Subcutaneous abdominal adipose tissue (tissue), 5 donors: Measurements from ENCODE around the gene GRID1.

ENCODE experiments used
- H3K27ac ChIP-seq: one replicate; pipeline ENCODE4 v1.7.0; 2013; ENCODE audit warnings: low read depth, mild to moderate bottlenecking, inconsistent platforms, low read length, moderate library complexity
- H3K27me3 ChIP-seq, 5 donors: one replicate each; pipeline ENCODE4 v1.7.0; 2013; ENCODE audit warnings: low read length in 5 of 5, inconsistent platforms in 1 of 5; ENCODE audit not compliant: control insufficient read depth in 5 of 5, insufficient read depth in 4 of 5
- H3K36me3 ChIP-seq, 5 donors: one replicate each; pipeline ENCODE4 v1.7.0; 2013; ENCODE audit warnings: low read length in 5 of 5; ENCODE audit not compliant: control insufficient read depth in 5 of 5, insufficient read depth in 5 of 5
- H3K4me1 ChIP-seq, 5 donors: one replicate each; pipeline ENCODE4 v1.7.0; 2013; ENCODE audit warnings: low read length in 5 of 5, mild to moderate bottlenecking in 3 of 5, moderate library complexity in 1 of 5; ENCODE audit not compliant: control insufficient read depth in 5 of 5, insufficient read depth in 5 of 5
- H3K4me3 ChIP-seq, 5 donors: one replicate each; pipeline ENCODE4 v1.7.0; 2013; ENCODE audit warnings: low read length in 5 of 5, low read depth in 1 of 5
- H3K9ac ChIP-seq, 5 donors: one replicate each; pipeline ENCODE4 v1.7.0; 2013; ENCODE audit warnings: low read length in 5 of 5, mild to moderate bottlenecking in 4 of 5, moderate library complexity in 3 of 5
- H3K9me3 ChIP-seq, 5 donors: one replicate each; pipeline ENCODE4 v1.7.0; 2013; ENCODE audit warnings: low read length in 5 of 5; ENCODE audit not compliant: control insufficient read depth in 5 of 5
- donor health status: healthy.
- donor health status: healthy.
- donor health status: healthy.
- donor health status: healthy.
- donor health status: healthy.

GRID1 gene

GRCh38 chr10:86355571-86356038 is 11.0 kb downstream of the GRID1 start:
- Histone ChIP-seq H3K27me3 (peaks cover 0 to 6% (median 0%) of the 10 kb centered on the region in 5 donors), H3K4me3 (no peak overlapping the region), H3K9ac (no peak overlapping the region), H3K36me3 (no peaks in the 10 kb centered on the region), H3K9me3 (peaks cover 0 to 10% (median 0%) of the 10 kb centered on the region in 5 donors), H3K4me1 (peaks cover 0 to 44% (median 34%) of the 10 kb centered on the region in 5 donors), H3K27ac (no peak overlapping the region)

GRCh38 chr10:86354761-86355540 is 11.6 kb downstream of the GRID1 start:
- peaks cover 0 to 6% (median 0%) of the 10 kb centered on the region in 5 donors for H3K27me3 ChIP-seq
- no peak overlapping the region for H3K9ac ChIP-seq
- H3K9me3 ChIP-seq = peaks cover 0 to 10% (median 0%) of the 10 kb centered on the region in 5 donors
- no peak overlapping the region for H3K4me3 ChIP-seq
- no peaks in the 10 kb centered on the region for H3K36me3 ChIP-seq
- H3K27ac ChIP-seq = no peak overlapping the region
- peaks cover 0 to 42% (median 34%) of the 10 kb centered on the region in 5 donors for H3K4me1 ChIP-seq

GRCh38 chr10:86353506-86354485 is 12.8 kb downstream of the GRID1 start:
- no peak overlapping the region for H3K9ac ChIP-seq
- no peaks in the 10 kb centered on the region for H3K36me3 ChIP-seq
- peaks cover 0 to 10% (median 0%) of the 10 kb centered on the region in 5 donors for H3K9me3 ChIP-seq
- H3K4me1 ChIP-seq = peaks cover 0 to 40% (median 34%) of the 10 kb centered on the region in 5 donors
- no peak overlapping the region for H3K4me3 ChIP-seq
- no peak overlapping the region for H3K27ac ChIP-seq
- H3K27me3 ChIP-seq = peaks cover 0 to 6% (median 0%) of the 10 kb centered on the region in 5 donors

- no peak overlapping the region for H3K4me3 ChIP-seq
- peaks cover 0 to 17% (median 15%) of the 10 kb centered on the region in 5 donors for H3K4me1 ChIP-seq
- no peak overlapping the region for H3K9ac ChIP-seq
- H3K27ac ChIP-seq = no peak overlapping the region
- H3K27me3 ChIP-seq = peaks cover 0 to 6% (median 0%) of the 10 kb centered on the region in 5 donors
- peaks cover 0 to 10% (median 0%) of the 10 kb centered on the region in 5 donors for H3K9me3 ChIP-seq
- H3K36me3 ChIP-seq = no peaks in the 10 kb centered on the region
Measured at GRCh38 chr10:86350897-86351296, 15.7 kb downstream of the GRID1 start.

- H3K4me3 ChIP-seq = no peak overlapping the region
- no peak overlapping the region for H3K27ac ChIP-seq
- H3K27me3 ChIP-seq = peaks cover 0 to 6% (median 0%) of the 10 kb centered on the region in 5 donors
- no peak overlapping the region for H3K9ac ChIP-seq
- H3K36me3 ChIP-seq = no peaks in the 10 kb centered on the region
- H3K9me3 ChIP-seq = peaks cover 0 to 10% (median 0%) of the 10 kb centered on the region in 5 donors
- H3K4me1 ChIP-seq = peaks cover 0 to 9% (median 7%) of the 10 kb centered on the region in 5 donors
Measured at GRCh38 chr10:86349940-86350630, 16.5 kb downstream of the GRID1 start.

- Histone ChIP-seq H3K4me3 (no peak overlapping the region), H3K4me1 (peaks cover 0 to 6% (median under 1%) of the 10 kb centered on the region in 5 donors), H3K27me3 (peaks cover 0 to 6% (median 0%) of the 10 kb centered on the region in 5 donors), H3K36me3 (no peaks in the 10 kb centered on the region), H3K9me3 (peaks cover 0 to 10% (median 0%) of the 10 kb centered on the region in 5 donors), H3K27ac (no peak overlapping the region), H3K9ac (no peak overlapping the region)
Measured at GRCh38 chr10:86349474-86349873, 17.1 kb downstream of the GRID1 start.

GRCh38 chr10:86348321-86349210 is 18.0 kb downstream of the GRID1 start:
- Histone ChIP-seq H3K4me3 (no peak overlapping the region), H3K9ac (no peak overlapping the region), H3K4me1 (peaks cover 0 to 5% (median 0%) of the 10 kb centered on the region in 5 donors), H3K27ac (no peak overlapping the region), H3K36me3 (no peaks in the 10 kb centered on the region), H3K9me3 (peaks cover 0 to 10% (median 0%) of the 10 kb centered on the region in 5 donors), H3K27me3 (peaks cover 0 to 8% (median 0%) of the 10 kb centered on the region in 5 donors)

GRCh38 chr10:86347856-86348255 is 18.7 kb downstream of the GRID1 start:
- Histone ChIP-seq H3K4me3 (no peak overlapping the region), H3K36me3 (no peaks in the 10 kb centered on the region), H3K4me1 (peaks cover 0 to 5% (median 0%) of the 10 kb centered on the region in 5 donors), H3K9me3 (peaks cover 0 to 9% (median 0%) of the 10 kb centered on the region in 5 donors), H3K27me3 (peaks cover 0 to 8% (median 0%) of the 10 kb centered on the region in 5 donors), H3K27ac (no peak overlapping the region), H3K9ac (no peak overlapping the region)
